ENCODE measurements around the gene HPSE2.
"Not testable (repeated sequence)": the region's sequence is repeated elsewhere in the genome, so short reads cannot be mapped to it uniquely, and the experiment has no call there.

The HPSE2 gene

DNA sequence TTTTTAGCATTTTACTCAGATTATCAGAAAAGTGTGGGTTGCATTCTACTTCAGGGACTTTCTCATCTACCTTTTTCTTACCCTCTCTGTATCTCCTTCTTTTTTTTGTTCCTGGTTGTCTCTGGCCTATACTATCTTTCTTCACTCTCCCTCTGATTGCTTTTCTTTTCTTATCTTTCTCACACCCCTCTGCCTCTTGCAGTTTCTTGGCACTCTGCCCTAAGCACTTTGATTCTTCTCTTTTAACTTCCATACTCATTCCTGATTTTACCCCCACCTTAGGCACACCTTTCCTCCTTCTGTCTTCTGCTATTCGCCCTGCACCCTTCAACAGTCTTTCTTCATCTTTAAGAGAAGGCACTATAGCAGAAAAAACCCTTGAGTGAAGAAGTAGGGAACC, 696.1 kb downstream of the HPSE2 start:
- DNase-seq, result no peak

DNA sequence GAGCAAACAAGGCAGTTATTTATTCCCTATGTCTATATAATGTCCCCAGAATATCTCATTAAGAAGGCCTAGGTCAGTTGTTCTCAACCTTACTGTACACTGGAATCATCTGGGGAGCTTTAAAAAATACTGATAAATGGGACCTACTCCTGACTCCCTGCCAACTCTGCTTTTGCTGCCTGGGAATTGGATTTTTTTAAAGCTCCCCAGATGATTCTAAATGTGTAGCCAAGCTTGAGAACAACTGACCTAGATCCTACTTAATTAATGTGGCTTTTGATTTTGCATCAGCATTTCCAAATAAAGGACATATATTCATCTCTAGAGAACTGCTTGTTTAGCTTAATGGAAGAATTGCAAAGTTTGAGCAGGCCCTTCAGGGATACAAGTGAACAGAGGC, 697.2 kb downstream of the HPSE2 start:
- no peak for DNase-seq

GRCh38 chr10:98536551-98536950, 699.1 kb downstream of the HPSE2 start:
- DNase-seq, result no peak

DNA sequence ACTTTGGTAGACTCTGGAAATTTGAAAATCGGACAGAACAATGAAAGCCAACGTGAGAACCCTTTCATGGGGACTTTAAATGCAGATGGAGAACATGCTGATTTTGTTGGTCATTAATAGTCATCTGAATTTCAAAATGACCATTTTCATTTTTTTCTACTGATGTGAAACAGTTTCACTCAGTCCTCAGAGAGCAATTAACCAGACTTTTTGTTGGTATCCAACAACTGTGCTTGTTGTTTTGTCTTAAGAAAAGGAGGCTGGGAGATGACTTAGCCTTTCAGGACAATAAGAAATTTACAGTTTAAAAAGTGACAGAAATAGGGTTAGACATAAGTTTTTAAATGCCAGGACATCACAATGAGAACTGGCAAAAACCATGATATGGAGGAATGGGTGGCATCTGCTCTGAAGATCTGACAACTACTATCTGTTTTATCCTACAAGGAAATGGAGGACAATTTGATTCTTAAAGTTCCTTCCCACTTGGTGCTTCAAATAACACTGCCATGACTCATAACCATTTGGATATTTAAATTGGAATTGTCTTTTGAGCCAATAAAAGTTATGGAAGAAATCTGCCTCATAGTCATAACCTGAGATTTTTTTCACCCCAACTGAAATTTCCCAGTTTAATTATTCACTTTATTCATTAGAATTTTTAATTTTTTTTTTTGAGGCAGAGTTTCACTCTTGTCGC, 701.8 kb downstream of the HPSE2 start:
- no peak for DNase-seq

DNA sequence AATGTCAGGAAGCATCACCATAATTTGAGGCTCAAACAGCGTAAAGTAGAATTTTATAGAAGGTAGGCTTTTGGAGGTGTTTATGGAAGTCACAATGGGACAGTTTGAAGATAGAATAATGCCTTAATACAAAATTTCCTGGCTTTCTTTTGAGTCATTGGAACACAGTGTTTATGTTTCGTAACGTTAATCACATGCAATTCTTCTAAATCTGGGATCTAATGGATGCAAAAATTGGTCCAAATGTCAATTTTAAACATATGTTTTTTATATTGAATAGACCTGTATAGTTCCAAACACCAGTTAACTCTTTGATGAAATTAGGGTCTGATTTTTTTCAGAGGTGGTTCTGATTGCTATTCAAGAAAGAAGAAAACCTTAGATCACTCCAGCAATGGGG, 702.4 kb downstream of the HPSE2 start:
- no peak for DNase-seq

DNA sequence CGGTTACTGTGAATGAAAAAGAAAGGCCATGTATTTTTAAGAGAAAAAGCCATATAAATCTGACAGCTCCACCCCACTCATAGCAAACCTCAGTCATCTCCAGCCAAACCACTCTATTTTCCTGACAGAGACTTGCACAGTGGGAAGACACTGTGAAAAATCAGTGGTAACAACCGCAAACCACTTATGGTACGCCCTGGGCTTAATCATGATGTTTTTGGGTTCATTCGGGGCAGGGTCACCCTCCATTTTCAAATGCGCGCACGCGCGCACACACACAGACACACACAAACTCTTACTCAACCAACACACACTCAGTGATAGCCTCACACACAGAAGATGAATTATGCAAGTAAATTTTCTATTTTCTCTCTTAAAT, 706.9 kb downstream of the HPSE2 start:
- DNase-seq, result no peak

GRCh38 chr10:98528166-98528804, 707.4 kb downstream of the HPSE2 start:
- no peak for DNase-seq

DNA sequence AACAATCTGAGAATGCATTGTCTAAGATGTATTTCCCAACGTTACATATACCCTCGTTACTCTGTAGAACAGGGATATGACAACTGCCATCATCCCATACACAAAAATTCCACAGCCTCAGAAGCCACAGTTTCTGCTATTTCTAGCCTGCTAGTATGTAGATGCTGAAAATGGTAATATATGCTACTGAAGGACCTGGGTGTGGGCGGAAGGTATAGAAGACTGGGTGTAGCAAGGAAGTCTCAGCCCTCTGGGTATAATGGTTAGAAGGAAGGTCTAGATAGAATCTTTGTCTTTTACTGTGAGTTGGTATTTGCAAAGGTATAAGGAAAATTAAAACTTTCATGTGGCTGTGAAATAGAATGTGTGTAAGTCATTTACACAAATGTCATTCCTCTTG, 709.7 kb downstream of the HPSE2 start:
- DNase-seq, result no peak

GRCh38 chr10:98524124-98524523, 711.5 kb downstream of the HPSE2 start:
- no peak for DNase-seq

- peak in 1 of 2 experiments; percentile 0 for DNase-seq
These were observed 715.8 kb downstream of the HPSE2 start for GRCh38 chr10:98519841-98520240.

GRCh38 chr10:98517672-98518071, 718.0 kb downstream of the HPSE2 start:
- no peak for DNase-seq

- no peak for DNase-seq
These were observed 719.3 kb downstream of the HPSE2 start for GRCh38 chr10:98516352-98516751.

DNA sequence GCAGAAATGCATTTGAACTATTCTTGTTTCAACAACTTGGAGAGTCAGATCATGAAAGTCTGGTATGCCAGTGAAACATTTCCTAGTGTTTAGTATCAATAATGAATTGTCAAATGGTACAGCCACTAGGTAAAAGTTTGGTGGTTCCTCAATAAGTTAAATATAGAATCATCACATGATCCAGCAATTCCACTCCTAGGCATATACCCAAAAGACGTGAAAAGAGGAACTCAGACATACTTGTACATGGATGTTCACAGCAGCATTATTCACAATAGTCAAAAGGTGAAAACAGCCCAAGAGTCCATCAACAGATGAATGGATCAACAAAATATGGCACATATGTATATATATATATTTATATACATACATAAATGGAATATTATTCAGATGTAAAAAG, 721.9 kb downstream of the HPSE2 start:
- DNase-seq, result no peak

DNA sequence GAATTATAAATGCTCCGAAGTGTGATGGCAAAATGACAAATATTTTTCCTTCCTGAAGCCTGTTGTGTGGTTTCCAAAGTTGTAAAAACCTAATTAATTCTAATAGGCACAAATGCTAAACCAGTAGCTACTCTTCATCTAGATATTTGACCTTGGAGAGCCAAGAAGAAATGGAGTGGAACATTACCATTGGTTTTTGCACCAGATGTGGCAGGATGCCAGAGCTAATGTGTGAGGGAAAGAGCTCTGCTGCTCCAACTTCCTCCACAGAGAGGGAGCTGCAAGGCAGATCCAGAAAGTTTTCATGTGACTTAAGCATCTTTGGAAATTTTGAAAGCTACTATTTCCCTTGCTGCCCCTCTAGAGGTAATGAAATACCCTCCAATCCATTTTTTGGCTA, 723.8 kb downstream of the HPSE2 start:
- DNase-seq, result no peak

DNA sequence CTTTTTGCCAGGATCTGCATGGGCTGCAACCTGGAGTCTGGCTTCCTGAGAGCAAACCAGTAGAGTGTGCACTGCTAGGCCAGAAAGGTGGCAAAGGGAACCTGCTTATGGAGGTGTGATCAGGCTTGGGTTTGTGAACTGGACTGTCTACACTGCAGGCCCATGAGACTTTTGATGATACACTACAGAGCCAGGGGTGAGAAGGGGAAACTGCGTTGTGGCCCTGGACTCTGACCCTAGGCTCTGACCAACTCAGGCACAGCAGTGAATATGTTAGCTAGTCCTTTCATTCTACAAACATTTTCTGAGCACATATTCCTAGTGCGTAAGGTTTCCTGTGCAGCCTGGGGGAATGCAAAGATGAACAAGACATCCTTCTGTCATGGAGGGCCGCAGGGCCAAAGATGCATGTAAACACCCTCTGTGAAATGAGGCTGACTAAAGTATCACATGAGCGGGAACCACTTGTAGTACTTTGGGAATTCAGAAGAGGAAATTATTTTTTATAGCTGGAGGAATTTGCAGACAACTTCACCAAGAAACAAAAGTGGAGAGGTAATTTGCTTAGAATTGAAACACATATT, 725.1 kb downstream of the HPSE2 start:
- DNase-seq, result no peak

DNA sequence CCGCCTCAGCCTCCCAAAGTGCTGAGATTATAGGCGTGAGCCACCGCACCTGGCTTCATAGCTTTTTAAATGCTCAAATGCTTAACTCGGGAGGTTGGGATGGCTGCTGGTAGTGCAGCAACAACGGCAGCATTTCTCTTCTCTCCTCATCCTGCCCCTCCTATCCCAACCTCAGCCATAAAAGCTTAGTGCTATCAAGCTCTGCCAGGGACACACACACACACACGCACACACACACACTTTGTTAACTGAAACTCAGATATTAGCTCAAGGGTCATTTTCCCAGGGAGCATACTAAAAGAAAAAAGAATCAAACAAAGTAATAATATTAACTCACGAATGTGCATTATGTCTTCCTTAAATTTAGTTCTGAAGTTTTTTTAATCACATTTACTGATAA, 725.9 kb downstream of the HPSE2 start:
- no peak for DNase-seq

DNA sequence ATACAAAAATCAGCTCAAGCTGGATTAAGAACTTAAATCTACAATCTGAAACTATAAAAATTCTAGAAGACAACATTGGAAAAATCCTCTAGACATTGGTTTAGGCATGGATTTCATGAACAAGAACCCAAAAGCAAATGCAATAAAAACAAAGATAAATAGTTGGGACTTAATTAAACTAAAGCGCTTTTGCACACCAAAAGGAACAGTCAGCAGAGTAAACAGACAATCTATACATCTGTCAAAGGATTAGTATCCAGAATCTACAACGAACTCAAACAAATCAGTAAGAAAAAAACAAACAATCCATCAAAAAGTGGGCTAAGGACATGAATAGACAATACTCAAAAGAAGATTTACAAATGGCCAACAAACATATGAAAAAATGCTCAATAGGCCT, 733.1 kb downstream of the HPSE2 start:
- not testable (repeated sequence) for DNase-seq

DNA sequence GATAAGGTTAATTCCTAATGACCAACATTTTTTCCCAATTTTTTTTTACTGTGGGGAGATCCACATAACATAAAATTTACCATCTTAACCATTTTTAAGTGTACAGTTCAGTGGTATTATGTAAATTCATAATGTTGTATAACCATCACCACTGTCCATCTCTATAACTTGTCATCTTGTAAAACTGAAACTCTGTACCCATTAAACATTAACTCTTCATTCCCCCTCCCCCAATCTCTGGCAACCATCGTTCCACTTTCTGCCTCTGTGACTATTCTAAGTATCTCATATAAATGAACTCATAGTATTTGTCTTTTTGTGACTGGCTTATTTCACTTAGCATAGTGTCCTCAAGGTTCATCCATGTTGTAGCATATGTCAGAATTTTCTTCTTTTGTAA, 742.9 kb downstream of the HPSE2 start:
- DNase-seq, result no peak

DNA sequence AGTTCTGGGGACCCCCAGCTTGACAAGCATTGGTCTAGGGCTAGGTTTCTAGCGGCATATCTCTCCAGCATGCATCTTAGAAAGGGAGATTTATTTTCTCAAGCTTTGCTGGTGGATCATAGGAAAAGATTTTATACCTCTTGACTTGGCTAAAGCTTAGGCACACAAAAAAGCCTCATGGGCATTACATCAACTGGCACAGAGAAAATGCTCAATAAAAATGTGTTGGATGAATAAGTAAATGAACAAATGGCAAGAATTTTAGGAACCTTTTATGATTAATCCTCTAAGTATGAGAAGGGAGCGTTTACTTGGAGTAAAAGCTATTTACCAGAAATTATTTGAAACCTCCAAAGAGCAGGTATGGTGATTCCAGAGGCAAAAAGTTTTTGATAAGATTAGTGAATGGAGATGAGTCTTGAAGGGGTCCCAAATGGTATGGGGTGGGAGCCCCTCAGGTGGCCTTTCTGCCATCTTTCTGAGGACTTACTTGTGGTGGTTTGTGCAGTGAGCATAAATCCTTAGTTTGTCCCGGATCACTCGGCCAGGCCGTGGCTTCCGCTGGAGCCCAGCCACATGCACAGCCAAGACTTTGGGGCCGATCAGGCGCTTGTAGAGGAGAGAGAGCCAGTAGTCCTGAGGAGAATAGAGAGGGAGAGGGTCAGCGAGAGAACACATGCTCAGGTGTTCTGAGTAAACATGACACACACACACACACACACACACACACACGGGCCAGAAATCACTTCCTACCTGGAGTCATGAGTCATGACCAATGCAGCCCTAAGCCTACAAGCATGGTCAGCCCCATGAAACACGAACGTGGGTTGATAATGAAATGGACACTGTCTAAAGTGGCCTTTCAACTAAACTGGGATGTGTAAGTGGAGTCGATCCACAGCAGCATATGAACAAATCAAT, 745.8 kb downstream of the HPSE2 start:
- no peak for DNase-seq

GRCh38 chr10:98488669-98489430, 746.8 kb downstream of the HPSE2 start:
- DNase-seq, result no peak

GRCh38 chr10:98487649-98488048, 748.0 kb downstream of the HPSE2 start:
- DNase-seq, result no peak

GRCh38 chr10:98486421-98486820, 749.2 kb downstream of the HPSE2 start:
- DNase-seq, result no peak

DNA sequence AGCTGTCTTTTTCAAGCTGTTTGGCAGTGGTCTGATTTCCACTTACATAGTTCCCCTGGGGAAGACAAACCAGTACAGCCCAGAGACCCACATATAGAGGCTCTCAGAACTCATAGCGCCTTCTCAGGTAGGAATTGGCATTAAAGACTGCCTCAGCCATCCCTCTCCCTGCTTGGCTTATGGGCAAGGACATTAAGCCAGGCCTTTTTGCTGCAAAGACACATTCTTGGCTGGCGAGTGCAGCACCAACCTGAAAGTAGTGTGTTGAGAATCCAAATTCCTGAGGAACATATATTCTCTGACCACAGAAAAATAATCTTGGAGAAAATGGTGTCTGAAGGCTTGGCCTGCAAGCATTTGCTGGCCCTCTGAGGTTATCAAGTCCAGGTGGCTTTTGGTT, 749.7 kb downstream of the HPSE2 start:
- no peak for DNase-seq
